K562 (cell line): ENCODE results near the gene LITAF. TPM values are rescaled to one million over a fixed set of nuclear protein-coding genes. Genes with fewer than 3 reads are reported as not detected.
"Not testable (repeated sequence)": the region's sequence is repeated elsewhere in the genome, so short reads cannot be mapped to it uniquely, and the experiment has no call there.

ENCODE experiments used
- ATAC-seq: fragments of 200-7000 bp; cut with Tn5 transposase; 3 replicates; pipeline ENCODE4 v1.9.1; 2020; ENCODE audit warnings: moderate library complexity
- BruUV-seq: library from RNA; stranded (reverse); fragments of 400-500 nt; replicated peaks from 2 replicates; lab custom pipeline; 2021; lab: Mats Ljungman, UMichigan
- CTCF ChIA-PET: fragments of 300-600 bp; formaldehyde crosslinking; extraction: SDS; loops from one replicate; lab custom pipeline; 2021; ENCODE audit warnings: low intra/inter-chr PET ratio; lab: Yijun Ruan, JAX
- POLR2A ChIA-PET: fragments of 300-600, 350-650 bp; sonication (Branson Sonifier 250); formaldehyde crosslinking; extraction: SDS; loops from one replicate; lab custom pipeline; 2021; ENCODE audit warnings: antibody characterized with exemption, inconsistent platforms; lab: Yijun Ruan, JAX
- DNase-seq, 4 experiments: peaks; one replicate each; pipeline versions ENCODE4 v3.0.0 to v3.0.0-alpha.2; 2011 to 2018; ENCODE audit warnings: low spot score in 3 of 4, mixed read lengths in 3 of 4; ENCODE audit errors: extremely low read depth in 1 of 4
- FAIRE-seq: peaks from 2 replicates; lab custom pipeline; 2011; peaks lifted over from hg19 to GRCh38; lab: Jason Lieb, UNC
- H2AFZ ChIP-seq: 2 replicates; pipeline ENCODE4 v1.6.0; 2011; ENCODE audit warnings: low read depth, low read length, control low read depth, inconsistent platforms
- H3K27ac ChIP-seq: fragments of 200-600 bp; 3 replicates; pipeline ENCODE4 v1.8.0; 2011; ENCODE audit warnings: low read depth, mild to moderate bottlenecking, control low read depth, inconsistent platforms, low read length, moderate library complexity, mixed read lengths; ENCODE audit errors: extremely low read depth
- H3K27me3 ChIP-seq, 2 experiments: fragments of 300-600 bp in 1 of 2; 2 replicates in 1 of 2; 3 replicates in 1 of 2; pipeline versions ENCODE4 v1.6.0 to v1.8.0; 2011; ENCODE audit warnings: inconsistent platforms in 2 of 2, low read length in 2 of 2, mild to moderate bottlenecking in 1 of 2, mixed read lengths in 1 of 2, moderate library complexity in 1 of 2; ENCODE audit not compliant: control insufficient read depth in 2 of 2, insufficient read depth in 2 of 2
- H3K36me3 ChIP-seq: fragments of 300-600 bp; 3 replicates; pipeline ENCODE4 v1.8.0; 2011; ENCODE audit warnings: mild to moderate bottlenecking, low read length, inconsistent platforms; ENCODE audit not compliant: control insufficient read depth, insufficient read depth
- H3K4me1 ChIP-seq, 2 experiments: fragments of 200-600 bp in 1 of 2; replicated peaks in 1 of 2; 2 replicates in 1 of 2; 3 replicates in 1 of 2; pipeline versions ENCODE4 v1.5.1 to v1.8.0; 2011; ENCODE audit warnings: inconsistent platforms in 2 of 2, low read length in 2 of 2, mild to moderate bottlenecking in 1 of 2, mixed read lengths in 1 of 2, moderate library complexity in 1 of 2; ENCODE audit not compliant: control insufficient read depth in 2 of 2, insufficient read depth in 2 of 2
- H3K4me2 ChIP-seq: 2 replicates; pipeline ENCODE4 v1.6.1; 2011; ENCODE audit warnings: low read length, control low read depth, inconsistent platforms, mixed read lengths; ENCODE audit not compliant: insufficient read depth
- H3K4me3 ChIP-seq: fragments of 200-600 bp; sonication (generic), shearing (Covaris generic); 2 replicates; pipeline ENCODE4 v1.5.1; 2016; ENCODE audit warnings: control low read depth, inconsistent platforms
- H3K79me2 ChIP-seq: fragments of 200-600 bp; 3 replicates; pipeline ENCODE4 v1.8.0; 2011; ENCODE audit warnings: low read length, inconsistent platforms; ENCODE audit not compliant: control insufficient read depth, insufficient read depth
- H3K9ac ChIP-seq, 2 experiments: 2 replicates each; pipeline versions ENCODE4 v1.6.0 to v1.6.1; 2011; ENCODE audit warnings: low read depth in 2 of 2, low read length in 2 of 2, control low read depth in 1 of 2, inconsistent platforms in 1 of 2, mild to moderate bottlenecking in 1 of 2, mixed read lengths in 1 of 2; ENCODE audit not compliant: insufficient read depth in 1 of 2
- H3K9me1 ChIP-seq: one replicate; pipeline ENCODE4 v1.6.0; 2011; ENCODE audit warnings: inconsistent platforms, mild to moderate bottlenecking, low read length, moderate library complexity; ENCODE audit not compliant: control insufficient read depth, insufficient read depth
- H3K9me3 ChIP-seq: replicated peaks from 2 replicates; pipeline ENCODE4 v1.5.1; 2011; ENCODE audit warnings: low read depth, low read length, inconsistent platforms; ENCODE audit not compliant: control insufficient read depth, insufficient read depth
- H4K20me1 ChIP-seq: replicated peaks from 2 replicates; pipeline ENCODE4 v1.6.1; 2011; ENCODE audit warnings: low read length, inconsistent platforms, mixed read lengths; ENCODE audit not compliant: control insufficient read depth, insufficient read depth
- HMGN3 ChIP-seq: IDR thresholded peaks from 2 replicates; pipeline ENCODE4 v1.6.1; 2011; ENCODE audit warnings: borderline replicate concordance, low read depth, mild to moderate bottlenecking, mixed read lengths, low read length; ENCODE audit not compliant: insufficient read length; ENCODE audit errors: extremely low read depth
- MEIS2 ChIP-seq: fragments of 450-650 bp; IDR thresholded peaks from 2 replicates; pipeline ENCODE4 v1.6.1; 2014; ENCODE audit warnings: mild to moderate bottlenecking; ENCODE audit not compliant: partially characterized antibody
- REST ChIP-seq, 2 experiments: fragments of 450-650 bp; formaldehyde crosslinking in 1 of 2; IDR thresholded peaks; 2 replicates each; pipeline versions ENCODE4 v1.4.0 to v1.6.1; 2014 to 2020; ENCODE audit warnings: mild to moderate bottlenecking in 2 of 2, borderline replicate concordance in 1 of 2, low read depth in 1 of 2
- WGBS: fragments of 100-300 bp; shearing (Covaris generic); methylation state at CpG from one replicate; pipeline ENCODE4 v1.1.6; 2016; ENCODE audit warnings: low coverage, mixed read lengths; ENCODE audit not compliant: insufficient coverage; ENCODE audit errors: missing lambda C conversion rate; 5-methylcytosine and 5-hydroxymethylcytosine counted together
- in situ Hi-C: fragments of 300-500 bp; cut with MboI; formaldehyde crosslinking; loops from 4 replicates; pipeline ENCODE4 v1.15.0; 2018; ENCODE audit warnings: inconsistent platforms, mixed read lengths
- intact Hi-C: fragments of 100-400 bp; cut with micrococcal nuclease; formaldehyde crosslinking; loops from 2 replicates; pipeline ENCODE4 v1.14.2; 2022
- polyA plus RNA-seq, 8 experiments: library from polyadenylated mRNA; depleted of rRNA in 4 of 8; stranded (reverse) in 5 of 8; unstranded in 3 of 8; fragments of >200 nt; fragmentation: Nextera tagmentation in 2 of 8; fragmentation: Illumina TruSeq in 1 of 8; extraction: Ambion mirVana in 2 of 8; extraction: Trizol in 1 of 8; gene quantifications; 2 replicates each; pipeline versions ENCODE4 v1.2.1 to v1.2.3, GENCODE V29; 2011 to 2014; ENCODE audit warnings: inconsistent platforms in 1 of 8, missing spikeins in 1 of 8
- total RNA-seq, 7 experiments: library from RNA; depleted of rRNA in 6 of 7; stranded (reverse); fragments of >200 nt in 6 of 7; fragmentation: Illumina TruSeq in 2 of 7; extraction: Trizol in 2 of 7; gene quantifications; 2 replicates each; pipeline versions ENCODE4 v1.2.1 to v1.2.3, GENCODE V29; 2011 to 2021; ENCODE audit warnings: low replicate concordance in 1 of 7

Gene LITAF
- total and polyA plus RNA-seq, 9 of the 15 experiments (the other 6 are each of a cell fraction or from before 2014, with no cell fraction given) = 4.1 to 17.8 (median 11.9) TPM

GRCh38 chr16:11560701-11561453 lies 25.8 kb downstream of the LITAF start:
- 0 out of 2 replicates have a peak, but pooled peaks cover 4% of the 10 kb centered on the region for H3K9me3 ChIP-seq
- no peaks in the 10 kb centered on the region for H3K36me3 ChIP-seq
- no peak overlapping the region for H3K4me3 ChIP-seq
- no peaks in the 10 kb centered on the region; a peak in 1 of 5 replicates for H3K4me1 ChIP-seq
- TF ChIP-seq MEIS2 (peak; percentile 4), HMGN3 (no peak)
- ChIA-PET POLR2A (interaction anchor here (0.6 to 0.9 kb wide), 5 partner anchors 12 to 67 kb away, joined by 3 to 4 read pairs (median 3); no protein-coding TSS in a partner anchor), CTCF (no interaction called here)
- H3K27me3 ChIP-seq = peaks cover 2 to 38% of the 10 kb centered on the region in 2 experiments
- H3K9ac ChIP-seq = no peak overlapping the region; a peak in 1 of 4 replicates
- H3K9me1 ChIP-seq = no peaks in the 10 kb centered on the region
- intact Hi-C loops (no loop called here), in situ Hi-C loops (no loop called here)
- no peaks in the 10 kb centered on the region for H4K20me1 ChIP-seq
- FAIRE-seq (no peak), ATAC-seq (no peak; the same call in 2 of the 3 replicates), DNase-seq (no peak)
- H3K4me2 ChIP-seq = no peak overlapping the region
- no peak overlapping the region for H2AFZ ChIP-seq
- H3K79me2 ChIP-seq = no peaks in the 10 kb centered on the region
- 27% methylated on average over 21 of the region's 21 CpGs for WGBS
- no peak overlapping the region for H3K27ac ChIP-seq
- no TSS peak for BruUV-seq

- ATAC-seq; in situ Hi-C loops; H3K4me3 ChIP-seq; H3K36me3 ChIP-seq; H3K9me1 ChIP-seq; intact Hi-C loops; H3K4me2 ChIP-seq; H3K4me1 ChIP-seq; H4K20me1 ChIP-seq; H3K27ac ChIP-seq; H2AFZ ChIP-seq; H3K79me2 ChIP-seq; FAIRE-seq; BruUV-seq; DNase-seq; H3K9me3 ChIP-seq; H3K9ac ChIP-seq; CTCF ChIA-PET; TF ChIP-seq REST (CRISPR knock-in tag; IDR thresholded peaks at IDR 0.05; ENCODE audit: low read depth): not testable (repeated sequence)
- 7% methylated on average over 6 of the region's 6 CpGs for WGBS
- peaks cover 7 to 32% of the 10 kb centered on the region in 2 experiments; a peak in 4 of 5 replicates for H3K27me3 ChIP-seq
- POLR2A ChIA-PET = interaction anchor here (0.7 kb wide), 1 partner anchor 39 kb away, joined by 3 read pairs; no protein-coding TSS in a partner anchor
- TF ChIP-seq REST (IDR thresholded peaks at IDR 0.05; ENCODE audit: borderline replicate concordance) = peak; percentile 13; the same call in 1 of the 2 replicates
These were observed 28.4 kb downstream of the LITAF start for GRCh38 chr16:11558308-11558823.
